Mucosa of descending colon (tissue), 3 donors: Measurements from ENCODE around the gene CCDC97. TPM values are rescaled to one million over a fixed set of nuclear protein-coding genes. Genes with fewer than 3 reads are reported as not detected.

Source experiments
- ATAC-seq: fragments of 200-7000 bp; cut with Tn5 transposase; one replicate; pipeline ENCODE4 v1.9.1; 2020; ENCODE audit warnings: mild to moderate bottlenecking, moderate library complexity
- DNase-seq, 3 donors: peaks; one replicate each; pipeline ENCODE4 v3.0.0-alpha.2; 2020
- H3K36me3 ChIP-seq: fragments of 200-600 bp; one replicate; pipeline ENCODE4 v1.8.0; 2021; ENCODE audit warnings: low read depth, mild to moderate bottlenecking
- H3K4me1 ChIP-seq: fragments of 200-600 bp; one replicate; pipeline ENCODE4 v1.8.0; 2021; ENCODE audit warnings: low read depth, mild to moderate bottlenecking
- H3K4me3 ChIP-seq: fragments of 200-600 bp; one replicate; pipeline ENCODE4 v1.8.0; 2021; ENCODE audit warnings: mild to moderate bottlenecking
- H3K9me3 ChIP-seq: fragments of 200-600 bp; one replicate; pipeline ENCODE4 v1.8.0; 2021; ENCODE audit warnings: mild to moderate bottlenecking
- CTCF ChIP-seq: fragments of 200-600 bp; IDR thresholded peaks from one replicate; pipeline ENCODE4 v1.8.0; 2022; ENCODE audit warnings: antibody characterized with exemption, mild to moderate bottlenecking
- intact Hi-C, 2 donors: fragments of 100-400 bp; cut with DNase I in 1 of 2; cut with micrococcal nuclease in 1 of 2; formaldehyde crosslinking; loops; one replicate each; pipeline versions ENCODE4 v1.11.0 to v1.11.1; 2022; cut with DNase I, micrococcal nuclease
- total RNA-seq, 3 donors: library from RNA; stranded (reverse); fragmentation: NEBNext Ultra II Directional in 2 of 3; extraction: Animal tissue kit (Norgen Biotek cat#: 25700) in 2 of 3; gene quantifications; one replicate each; pipeline versions ENCODE4 v1.2.1 to v1.2.4, GENCODE V29; 2021 to 2023
- donor health status: DM: no; HTN: no; CAD: no; lungs with moderate emphysema.
- donor health status: DM: no; HTN: no; CAD: no.
- donor health status: DM: no; HTN: yes; CAD: no.

CCDC97 gene
- total RNA-seq, 3 donors from 2014 or later = 26.2 to 29.6 (median 27.0) TPM

GRCh38 chr19:41295499-41295898 is 14.5 kb upstream of the CCDC97 start:
- no peak for DNase-seq
- H3K36me3 ChIP-seq = peaks cover 34% of the 10 kb centered on the region

GRCh38 chr19:41296433-41296871 is 13.5 kb upstream of the CCDC97 start:
- ATAC-seq (no peak), DNase-seq (no peak)
- H3K4me3 ChIP-seq = no peak overlapping the region
- H3K9me3 ChIP-seq = no peaks in the 10 kb centered on the region
- H3K36me3 ChIP-seq = peaks cover 34% of the 10 kb centered on the region
- no peak for TF ChIP-seq CTCF
- H3K4me1 ChIP-seq = peaks cover 24% of the 10 kb centered on the region
- intact Hi-C loops = no loop called here

More at GRCh38 chr19:41295499-41295898, 14.5 kb upstream of the CCDC97 start:
- no peak for TF ChIP-seq CTCF
- Histone ChIP-seq H3K4me1 (peaks cover 24% of the 10 kb centered on the region), H3K9me3 (no peaks in the 10 kb centered on the region), H3K4me3 (no peak overlapping the region)
- no peak for ATAC-seq
- intact Hi-C loops = no loop called here

GRCh38 chr19:41297628-41298347 is 12.2 kb upstream of the CCDC97 start:
- no peak overlapping the region for H3K4me3 ChIP-seq
- peaks cover 24% of the 10 kb centered on the region for H3K4me1 ChIP-seq
- no peaks in the 10 kb centered on the region for H3K9me3 ChIP-seq
- peaks cover 29% of the 10 kb centered on the region for H3K36me3 ChIP-seq
- ATAC-seq (peak; percentile 56), DNase-seq (no peak)
- intact Hi-C loops = no loop called here
- TF ChIP-seq CTCF = no peak

GRCh38 chr19:41298348-41298964 is 11.5 kb upstream of the CCDC97 start:
- peaks cover 24% of the 10 kb centered on the region for H3K4me1 ChIP-seq
- ATAC-seq (peak; percentile 66), DNase-seq (peak; percentile 57 to 86 (median 64))
- intact Hi-C loops = no loop called here
- no peaks in the 10 kb centered on the region for H3K9me3 ChIP-seq
- no peak overlapping the region for H3K4me3 ChIP-seq
- TF ChIP-seq CTCF = no peak
- H3K36me3 ChIP-seq = peaks cover 24% of the 10 kb centered on the region

GRCh38 chr19:41299046-41299754 is 10.8 kb upstream of the CCDC97 start:
- Histone ChIP-seq H3K4me1 (peaks cover 24% of the 10 kb centered on the region), H3K4me3 (no peak overlapping the region), H3K9me3 (no peaks in the 10 kb centered on the region), H3K36me3 (peaks cover 17% of the 10 kb centered on the region)
- DNase-seq = no peak
- TF ChIP-seq CTCF = no peak
- intact Hi-C loops = no loop called here
- no peak for ATAC-seq
